ENCODE measurements around the gene CASP3.
"Not testable (repeated sequence)": the region's sequence is repeated elsewhere in the genome, so short reads cannot be mapped to it uniquely, and the experiment has no call there.

Gene CASP3

DNA sequence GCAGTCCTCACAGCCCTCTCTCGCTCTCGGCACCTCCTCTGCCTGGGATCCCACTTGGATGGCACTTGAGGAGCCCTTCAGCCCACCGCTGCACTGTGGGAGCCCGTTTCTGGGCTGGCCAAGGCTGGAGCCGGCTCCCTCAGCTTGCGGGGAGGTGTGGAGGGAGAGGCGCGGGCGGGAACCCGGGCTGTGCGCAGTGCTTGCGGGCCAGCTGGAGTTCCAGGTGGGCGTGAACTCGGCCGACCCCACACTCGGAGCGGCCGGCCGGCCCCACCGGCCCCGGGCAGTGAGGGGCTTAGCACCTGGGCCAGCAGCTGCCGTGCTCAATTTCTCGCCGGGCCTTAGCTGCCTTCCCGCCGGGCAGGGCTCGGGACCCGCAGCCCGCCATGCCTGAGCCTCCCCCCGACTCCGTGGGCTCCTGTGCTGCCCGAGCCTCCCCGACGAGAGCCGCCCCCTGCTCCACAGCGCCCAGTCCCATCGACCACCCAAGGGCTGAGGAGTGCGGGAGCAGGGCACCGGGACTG, 57.4 kb downstream of the CASP3 start:
- WGBS, 2 donors (ENCODE audit: extremely low coverage in 2 of 2, insufficient read length in 2 of 2, insufficient replicate concordance in 1 of 2), result no CpG with 5 or more reads among the region's 39 CpGs
- H2BK120ac ChIP-seq (ENCODE audit: low read depth, low read length); H3K79me1 ChIP-seq (ENCODE audit: low read depth, low read length); H2BK5ac ChIP-seq (ENCODE audit: low read length); H3K4me2 ChIP-seq (ENCODE audit: insufficient read depth, low read length, poor library complexity, severe bottlenecking); H3K36me3 ChIP-seq (replicated peaks in 1 of 2; ENCODE audit: control insufficient read depth in 2 of 2, insufficient read depth in 2 of 2, low read length in 2 of 2); H3K27ac ChIP-seq (replicated peaks; ENCODE audit: low read length); H4K91ac ChIP-seq (ENCODE audit: low read depth, low read length, poor library complexity); H2BK15ac ChIP-seq (ENCODE audit: low read length); H3K18ac ChIP-seq (ENCODE audit: low read length); H3K23ac ChIP-seq (ENCODE audit: low read depth, low read length, poor library complexity); H2BK12ac ChIP-seq (ENCODE audit: low read length); H3K9ac ChIP-seq (ENCODE audit: low read depth, low read length, poor library complexity); DNase-seq (ENCODE audit: low spot score); H2AFZ ChIP-seq (ENCODE audit: low read length); H3K4me3 ChIP-seq (ENCODE audit: low read length in 2 of 2); H4K8ac ChIP-seq (ENCODE audit: low read depth, low read length); H3K4me1 ChIP-seq (ENCODE audit: control insufficient read depth in 2 of 2, insufficient read depth in 1 of 2, low read depth in 1 of 2, low read length in 2 of 2); H3K4ac ChIP-seq (ENCODE audit: low read length); H2AK5ac ChIP-seq (ENCODE audit: low read depth, low read length); H3K9me3 ChIP-seq (replicated peaks in 1 of 2; ENCODE audit: control insufficient read depth in 2 of 2, insufficient read depth in 1 of 2, low read depth in 1 of 2, low read length in 2 of 2); H3K27me3 ChIP-seq (ENCODE audit: control insufficient read depth in 3 of 3, insufficient read depth in 3 of 3, low read depth in 1 of 3, low read length in 3 of 3); H3K14ac ChIP-seq (ENCODE audit: low read length): not testable (repeated sequence)

DNA sequence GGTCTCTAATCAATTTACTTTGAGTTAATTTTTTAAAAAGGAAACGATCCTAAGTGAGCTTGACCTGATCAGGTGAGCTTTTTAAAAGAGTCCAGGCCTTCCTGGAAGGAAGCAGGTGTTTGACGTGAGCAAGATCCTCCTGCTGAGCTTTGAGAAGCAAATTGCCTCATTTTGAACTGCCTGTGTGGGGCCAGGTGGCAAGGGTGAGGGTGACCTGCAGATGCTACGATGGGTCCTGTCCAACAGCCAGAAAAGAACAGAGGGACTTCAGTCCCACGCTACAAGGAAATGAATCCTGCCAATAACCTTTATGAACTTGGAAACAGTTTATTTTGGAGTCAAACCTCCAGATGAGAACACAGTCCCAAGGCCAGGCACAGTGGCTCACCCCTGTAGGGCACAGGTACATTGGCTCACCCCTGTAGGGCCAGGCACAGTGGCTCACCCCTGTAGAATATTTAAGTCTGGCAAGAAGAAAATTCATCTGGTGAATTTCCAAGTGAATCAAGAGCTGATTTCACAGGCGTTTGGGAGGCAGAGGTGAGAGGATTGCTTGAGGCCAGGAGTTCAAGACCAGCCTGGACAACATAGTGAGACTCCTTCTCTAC, 58.1 kb downstream of the CASP3 start:
- Histone ChIP-seq H2BK120ac (ENCODE audit: low read depth, low read length) (no peak overlapping the region), H3K36me3 (replicated peaks in 1 of 2; ENCODE audit: control insufficient read depth in 2 of 2, insufficient read depth in 2 of 2, low read length in 2 of 2) (no peaks in the 10 kb centered on the region), H2BK5ac (ENCODE audit: low read length) (no peak overlapping the region), H3K4me2 (ENCODE audit: insufficient read depth, low read length, poor library complexity, severe bottlenecking) (no peak overlapping the region), H4K91ac (ENCODE audit: low read depth, low read length, poor library complexity) (no peak overlapping the region), H3K4me1 (ENCODE audit: control insufficient read depth in 2 of 2, insufficient read depth in 1 of 2, low read depth in 1 of 2, low read length in 2 of 2) (peaks cover 0 to 6% of the 10 kb centered on the region in 2 donors), H3K9ac (ENCODE audit: low read depth, low read length, poor library complexity) (no peak overlapping the region), H3K18ac (ENCODE audit: low read length) (no peak overlapping the region), H2AK5ac (ENCODE audit: low read depth, low read length) (no peak overlapping the region), H2BK12ac (ENCODE audit: low read length) (no peak overlapping the region), H3K4ac (ENCODE audit: low read length) (no peak overlapping the region), H3K27ac (replicated peaks; ENCODE audit: low read length) (no peak overlapping the region), H3K14ac (ENCODE audit: low read length) (no peak overlapping the region), H3K27me3 (ENCODE audit: control insufficient read depth in 3 of 3, insufficient read depth in 3 of 3, low read depth in 1 of 3, low read length in 3 of 3) (no peaks in the 10 kb centered on the region), H3K4me3 (ENCODE audit: low read length in 2 of 2) (no peak overlapping the region), H2BK15ac (ENCODE audit: low read length) (no peak overlapping the region), H4K8ac (ENCODE audit: low read depth, low read length) (no peak overlapping the region), H2AFZ (ENCODE audit: low read length) (no peak overlapping the region), H3K23ac (ENCODE audit: low read depth, low read length, poor library complexity) (no peak overlapping the region), H3K9me3 (replicated peaks in 1 of 2; ENCODE audit: control insufficient read depth in 2 of 2, insufficient read depth in 1 of 2, low read depth in 1 of 2, low read length in 2 of 2) (no peaks in the 10 kb centered on the region), H3K79me1 (ENCODE audit: low read depth, low read length) (no peaks in the 10 kb centered on the region)
- WGBS, 2 donors (ENCODE audit: extremely low coverage in 2 of 2, insufficient read length in 2 of 2, insufficient replicate concordance in 1 of 2), result no CpG with 5 or more reads among the region's 5 CpGs
- no peak for DNase-seq (ENCODE audit: low spot score)

GRCh38 chr4:184590196-184590595, 59.1 kb downstream of the CASP3 start:
- no peak overlapping the region for H2AFZ ChIP-seq (ENCODE audit: low read length)
- H4K91ac ChIP-seq (ENCODE audit: low read depth, low read length, poor library complexity), result no peak overlapping the region
- H3K27ac ChIP-seq (replicated peaks; ENCODE audit: low read length), result no peak overlapping the region
- H2BK120ac ChIP-seq (ENCODE audit: low read depth, low read length), result no peak overlapping the region
- no peak overlapping the region for H2BK15ac ChIP-seq (ENCODE audit: low read length)
- no peak overlapping the region for H4K8ac ChIP-seq (ENCODE audit: low read depth, low read length)
- WGBS, 2 donors (ENCODE audit: extremely low coverage in 2 of 2, insufficient read length in 2 of 2, insufficient replicate concordance in 1 of 2), result no CpG with 5 or more reads among the region's 3 CpGs
- no peak for DNase-seq (ENCODE audit: low spot score)
- H3K4ac ChIP-seq (ENCODE audit: low read length), result no peak overlapping the region
- H3K4me2 ChIP-seq (ENCODE audit: insufficient read depth, low read length, poor library complexity, severe bottlenecking), result no peak overlapping the region
- H3K4me1 ChIP-seq (ENCODE audit: control insufficient read depth in 2 of 2, insufficient read depth in 1 of 2, low read depth in 1 of 2, low read length in 2 of 2), result peaks cover 0 to 6% of the 10 kb centered on the region in 2 donors
- H2BK12ac ChIP-seq (ENCODE audit: low read length), result no peak overlapping the region
- H3K27me3 ChIP-seq (ENCODE audit: control insufficient read depth in 3 of 3, insufficient read depth in 3 of 3, low read depth in 1 of 3, low read length in 3 of 3), result no peaks in the 10 kb centered on the region
- no peak overlapping the region for H2BK5ac ChIP-seq (ENCODE audit: low read length)
- H3K18ac ChIP-seq (ENCODE audit: low read length), result no peak overlapping the region
- no peaks in the 10 kb centered on the region for H3K36me3 ChIP-seq (replicated peaks in 1 of 2; ENCODE audit: control insufficient read depth in 2 of 2, insufficient read depth in 2 of 2, low read length in 2 of 2)
- no peak overlapping the region for H3K4me3 ChIP-seq (ENCODE audit: low read length in 2 of 2)
- H3K9me3 ChIP-seq (replicated peaks in 1 of 2; ENCODE audit: control insufficient read depth in 2 of 2, insufficient read depth in 1 of 2, low read depth in 1 of 2, low read length in 2 of 2), result no peaks in the 10 kb centered on the region
- peak overlapping the region; percentile 12 for H3K9ac ChIP-seq (ENCODE audit: low read depth, low read length, poor library complexity)
- H3K23ac ChIP-seq (ENCODE audit: low read depth, low read length, poor library complexity), result no peak overlapping the region
- H2AK5ac ChIP-seq (ENCODE audit: low read depth, low read length), result no peak overlapping the region
- no peaks in the 10 kb centered on the region for H3K79me1 ChIP-seq (ENCODE audit: low read depth, low read length)
- no peak overlapping the region for H3K14ac ChIP-seq (ENCODE audit: low read length)

- Histone ChIP-seq H2BK5ac (ENCODE audit: low read length) (no peak overlapping the region), H2AK5ac (ENCODE audit: low read depth, low read length) (no peak overlapping the region), H4K8ac (ENCODE audit: low read depth, low read length) (no peak overlapping the region), H3K4me1 (ENCODE audit: control insufficient read depth in 2 of 2, insufficient read depth in 1 of 2, low read depth in 1 of 2, low read length in 2 of 2) (peaks cover 0 to 6% of the 10 kb centered on the region in 2 donors), H2BK15ac (ENCODE audit: low read length) (peak overlapping the region; percentile 86), H3K9ac (ENCODE audit: low read depth, low read length, poor library complexity) (no peak overlapping the region), H4K91ac (ENCODE audit: low read depth, low read length, poor library complexity) (no peak overlapping the region), H3K27me3 (ENCODE audit: control insufficient read depth in 3 of 3, insufficient read depth in 3 of 3, low read depth in 1 of 3, low read length in 3 of 3) (peaks cover 0 to 2% (median 0%) of the 10 kb centered on the region in 3 experiments), H3K4me2 (ENCODE audit: insufficient read depth, low read length, poor library complexity, severe bottlenecking) (no peak overlapping the region), H3K18ac (ENCODE audit: low read length) (peak overlapping the region; percentile 67), H3K23ac (ENCODE audit: low read depth, low read length, poor library complexity) (no peak overlapping the region), H2BK12ac (ENCODE audit: low read length) (peak overlapping the region; percentile 14), H3K27ac (replicated peaks; ENCODE audit: low read length) (no peak overlapping the region), H3K14ac (ENCODE audit: low read length) (no peak overlapping the region), H3K9me3 (replicated peaks in 1 of 2; ENCODE audit: control insufficient read depth in 2 of 2, insufficient read depth in 1 of 2, low read depth in 1 of 2, low read length in 2 of 2) (no peaks in the 10 kb centered on the region), H2AFZ (ENCODE audit: low read length) (no peak overlapping the region), H3K4me3 (ENCODE audit: low read length in 2 of 2) (no peak overlapping the region), H3K79me1 (ENCODE audit: low read depth, low read length) (no peaks in the 10 kb centered on the region), H2BK120ac (ENCODE audit: low read depth, low read length) (no peak overlapping the region), H3K36me3 (replicated peaks in 1 of 2; ENCODE audit: control insufficient read depth in 2 of 2, insufficient read depth in 2 of 2, low read length in 2 of 2) (no peaks in the 10 kb centered on the region), H3K4ac (ENCODE audit: low read length) (no peak overlapping the region)
- no peak for DNase-seq (ENCODE audit: low spot score)
- no CpG with 5 or more reads among the region's 8 CpGs for WGBS, 2 donors (ENCODE audit: extremely low coverage in 2 of 2, insufficient read length in 2 of 2, insufficient replicate concordance in 1 of 2)
Observed at GRCh38 chr4:184588893-184589292, 60.4 kb downstream of the CASP3 start.

Measured in neuronal stem cell (in vitro differentiated cells).